NCI-H446 (cell line): ENCODE data around the gene TSEN54.

Source experiments
- DNase-seq, 2 experiments: peaks; one replicate each; lab custom pipeline; 2025; lab: John Stamatoyannopoulos, UW

TSEN54 gene

GRCh38 chr17:75542728-75543336, 26.5 kb downstream of the TSEN54 start:
- no peak for DNase-seq

GRCh38 chr17:75544250-75544649, 27.9 kb downstream of the TSEN54 start:
- DNase-seq, result no peak

- DNase-seq, result no peak
Measured at GRCh38 chr17:75546181-75546580, 29.9 kb downstream of the TSEN54 start.

- no peak for DNase-seq
Measured at GRCh38 chr17:75547091-75547490, 30.8 kb downstream of the TSEN54 start.

- no peak for DNase-seq
Measured at GRCh38 chr17:75548813-75549212, 32.5 kb downstream of the TSEN54 start.

GRCh38 chr17:75549246-75550138, 33.2 kb downstream of the TSEN54 start:
- no peak for DNase-seq

GRCh38 chr17:75550139-75550465, 33.8 kb downstream of the TSEN54 start:
- DNase-seq, result no peak

- no peak for DNase-seq
Measured at GRCh38 chr17:75551266-75551665, 34.9 kb downstream of the TSEN54 start.

GRCh38 chr17:75552425-75553294, 36.3 kb downstream of the TSEN54 start:
- DNase-seq, result no peak

- DNase-seq, result no peak
Measured at GRCh38 chr17:75553295-75554110, 37.2 kb downstream of the TSEN54 start.

GRCh38 chr17:75555679-75556153, 39.4 kb downstream of the TSEN54 start:
- DNase-seq, result no peak

GRCh38 chr17:75557075-75557851, 40.9 kb downstream of the TSEN54 start:
- DNase-seq, result peak; percentile 9 to 74

GRCh38 chr17:75557852-75558665, 41.7 kb downstream of the TSEN54 start:
- DNase-seq, result no peak

- DNase-seq, result no peak
Measured at GRCh38 chr17:75558666-75559530, 42.6 kb downstream of the TSEN54 start.

GRCh38 chr17:75559958-75560533, 43.7 kb downstream of the TSEN54 start:
- DNase-seq, result no peak

GRCh38 chr17:75561927-75562603, 45.7 kb downstream of the TSEN54 start:
- DNase-seq, result no peak

- DNase-seq, result no peak
Measured at GRCh38 chr17:75563063-75563758, 46.9 kb downstream of the TSEN54 start.
